Measurements from ENCODE around the gene GLYATL1. TPM values are rescaled to one million over a fixed set of nuclear protein-coding genes. Genes with fewer than 3 reads are reported as not detected.

Gene GLYATL1
- polyA plus RNA-seq, 2 of the 4 experiments (the other 2 are of a cell fraction) = 0.10 TPM; not detected in 1

DNA sequence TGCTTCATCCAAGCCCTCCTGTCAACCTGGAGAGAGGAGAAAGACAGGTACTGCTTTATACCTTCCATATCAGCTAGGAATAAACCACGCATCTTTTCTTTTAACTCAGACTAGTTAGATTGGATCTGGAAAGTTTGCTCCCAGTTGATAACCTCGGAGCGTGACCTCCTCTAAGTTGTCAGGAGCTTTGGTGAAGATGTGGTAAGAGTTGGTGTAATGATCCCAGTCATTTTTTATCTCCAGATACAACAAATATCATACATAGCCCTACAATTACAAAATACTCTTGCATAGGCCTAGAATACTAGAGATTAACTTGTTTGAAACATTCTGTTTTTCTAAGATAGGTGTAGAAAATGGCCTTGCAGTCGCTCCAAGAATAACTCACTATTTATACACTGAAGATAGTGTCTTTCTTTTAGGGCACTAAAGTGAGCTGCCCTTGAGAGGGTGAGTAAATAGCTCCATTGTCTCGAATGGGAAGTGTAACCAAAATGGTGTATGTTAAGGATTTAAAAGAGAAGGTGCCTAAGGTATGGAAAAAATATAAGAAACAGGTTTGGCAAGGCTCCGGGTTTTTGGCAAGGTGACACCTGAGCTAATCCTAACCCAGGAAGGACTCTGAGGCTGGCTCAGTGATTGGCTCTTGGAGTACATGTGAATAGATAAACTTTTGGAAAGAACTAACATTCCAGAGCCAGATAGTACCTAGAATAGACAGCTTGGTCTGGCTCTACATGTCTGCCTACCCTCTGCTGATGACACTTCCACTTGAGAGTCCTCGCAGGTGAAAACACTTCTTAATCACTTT lies 59.4 kb downstream of the GLYATL1 start:
- no peak for FAIRE-seq
- no peaks in the 10 kb centered on the region for H3K4me1 ChIP-seq
- WGBS (ENCODE audit: missing lambda C conversion rate) = 2% methylated on average over 7 of the region's 7 CpGs
- no peak overlapping the region for H3K4me3 ChIP-seq
- POLR2A ChIA-PET = no interaction called here
- no peak for TF ChIP-seq HDAC2 (IDR thresholded peaks at IDR 0.05)
- TF ChIP-seq ZNF302 (CRISPR knock-in tag; IDR thresholded peaks at IDR 0.05) = no peak
- no peak for TF ChIP-seq MAFK (IDR thresholded peaks at IDR 0.05; ENCODE audit: partially characterized antibody)
- TF ChIP-seq SREBF2 (IDR thresholded peaks at IDR 0.05) = no peak
- TF ChIP-seq, protein P1, sequence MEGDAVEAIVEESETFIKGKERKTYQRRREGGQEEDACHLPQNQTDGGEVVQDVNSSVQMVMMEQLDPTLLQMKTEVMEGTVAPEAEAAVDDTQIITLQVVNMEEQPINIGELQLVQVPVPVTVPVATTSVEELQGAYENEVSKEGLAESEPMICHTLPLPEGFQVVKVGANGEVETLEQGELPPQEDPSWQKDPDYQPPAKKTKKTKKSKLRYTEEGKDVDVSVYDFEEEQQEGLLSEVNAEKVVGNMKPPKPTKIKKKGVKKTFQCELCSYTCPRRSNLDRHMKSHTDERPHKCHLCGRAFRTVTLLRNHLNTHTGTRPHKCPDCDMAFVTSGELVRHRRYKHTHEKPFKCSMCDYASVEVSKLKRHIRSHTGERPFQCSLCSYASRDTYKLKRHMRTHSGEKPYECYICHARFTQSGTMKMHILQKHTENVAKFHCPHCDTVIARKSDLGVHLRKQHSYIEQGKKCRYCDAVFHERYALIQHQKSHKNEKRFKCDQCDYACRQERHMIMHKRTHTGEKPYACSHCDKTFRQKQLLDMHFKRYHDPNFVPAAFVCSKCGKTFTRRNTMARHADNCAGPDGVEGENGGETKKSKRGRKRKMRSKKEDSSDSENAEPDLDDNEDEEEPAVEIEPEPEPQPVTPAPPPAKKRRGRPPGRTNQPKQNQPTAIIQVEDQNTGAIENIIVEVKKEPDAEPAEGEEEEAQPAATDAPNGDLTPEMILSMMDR (IDR thresholded peaks at IDR 0.05) = no peak
- no peak for TF ChIP-seq ZFP36 (IDR thresholded peaks at IDR 0.05; ENCODE audit: borderline replicate concordance, partially characterized antibody)
- TF ChIP-seq KDM5A (IDR thresholded peaks at IDR 0.05) = no peak
- TF ChIP-seq EP300 (IDR thresholded peaks at IDR 0.05) = no peak
- TF ChIP-seq CHD4 (IDR thresholded peaks at IDR 0.05; ENCODE audit: borderline replicate concordance) = no peak
- TF ChIP-seq FOSL2 (IDR thresholded peaks at IDR 0.05) = no peak
- TF ChIP-seq FOSL2 (CRISPR knock-in tag; IDR thresholded peaks at IDR 0.05) = no peak
- no peak for TF ChIP-seq NR3C1 (IDR thresholded peaks at IDR 0.05)
- TF ChIP-seq, protein P2, sequence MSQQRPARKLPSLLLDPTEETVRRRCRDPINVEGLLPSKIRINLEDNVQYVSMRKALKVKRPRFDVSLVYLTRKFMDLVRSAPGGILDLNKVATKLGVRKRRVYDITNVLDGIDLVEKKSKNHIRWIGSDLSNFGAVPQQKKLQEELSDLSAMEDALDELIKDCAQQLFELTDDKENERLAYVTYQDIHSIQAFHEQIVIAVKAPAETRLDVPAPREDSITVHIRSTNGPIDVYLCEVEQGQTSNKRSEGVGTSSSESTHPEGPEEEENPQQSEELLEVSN (IDR thresholded peaks at IDR 0.05; ENCODE audit: borderline replicate concordance, low read depth) = no peak
- TF ChIP-seq SMC3 (IDR thresholded peaks at IDR 0.05) = no peak
- TF ChIP-seq, protein P3, sequence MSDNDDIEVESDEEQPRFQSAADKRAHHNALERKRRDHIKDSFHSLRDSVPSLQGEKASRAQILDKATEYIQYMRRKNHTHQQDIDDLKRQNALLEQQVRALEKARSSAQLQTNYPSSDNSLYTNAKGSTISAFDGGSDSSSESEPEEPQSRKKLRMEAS (IDR thresholded peaks at IDR 0.05) = no peak
- no peak for TF ChIP-seq POLR2A (IDR thresholded peaks at IDR 0.05; ENCODE audit: low read length)
- no peak for TF ChIP-seq ZC3H11A (IDR thresholded peaks at IDR 0.05)
- TF ChIP-seq BHLHE40 (IDR thresholded peaks at IDR 0.05; ENCODE audit: low read depth, low read length) = no peak
- TF ChIP-seq, protein P4, sequence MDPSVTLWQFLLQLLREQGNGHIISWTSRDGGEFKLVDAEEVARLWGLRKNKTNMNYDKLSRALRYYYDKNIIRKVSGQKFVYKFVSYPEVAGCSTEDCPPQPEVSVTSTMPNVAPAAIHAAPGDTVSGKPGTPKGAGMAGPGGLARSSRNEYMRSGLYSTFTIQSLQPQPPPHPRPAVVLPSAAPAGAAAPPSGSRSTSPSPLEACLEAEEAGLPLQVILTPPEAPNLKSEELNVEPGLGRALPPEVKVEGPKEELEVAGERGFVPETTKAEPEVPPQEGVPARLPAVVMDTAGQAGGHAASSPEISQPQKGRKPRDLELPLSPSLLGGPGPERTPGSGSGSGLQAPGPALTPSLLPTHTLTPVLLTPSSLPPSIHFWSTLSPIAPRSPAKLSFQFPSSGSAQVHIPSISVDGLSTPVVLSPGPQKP (IDR thresholded peaks at IDR 0.05; ENCODE audit: low read depth, low read length) = no peak
- no peak for TF ChIP-seq JUN (IDR thresholded peaks at IDR 0.05)
- H3K9me3 ChIP-seq = no peaks in the 10 kb centered on the region
- no peak overlapping the region for H3K4me2 ChIP-seq
- H3K27ac ChIP-seq = no peak overlapping the region
- CTCF ChIA-PET = interaction anchor here (0.6 to 0.7 kb wide), 2 partner anchors 8 to 54 kb away, joined by 3 read pairs; no protein-coding TSS in a partner anchor
- no peak for ATAC-seq
- DNase-seq (ENCODE audit: low read depth in 1 of 2, low spot score in 1 of 2) = no peak

DNA sequence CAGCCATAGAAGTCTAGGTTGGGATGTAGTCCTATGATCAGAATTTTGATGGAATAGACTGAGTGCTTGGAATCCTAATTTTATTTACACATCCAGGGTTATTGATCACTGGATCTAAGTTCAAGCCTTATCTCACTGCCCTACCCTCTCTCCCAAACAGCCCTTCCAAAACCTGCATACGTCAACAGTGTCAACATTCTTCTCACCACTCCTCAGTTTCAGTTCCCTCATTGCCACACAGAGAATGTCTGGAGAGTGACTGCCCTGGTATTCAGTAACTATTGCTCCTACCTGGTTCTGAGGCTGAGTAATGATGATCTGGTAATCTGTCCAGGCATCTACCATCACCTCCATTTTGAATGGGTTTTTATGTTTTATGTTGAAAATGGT lies 60.0 kb downstream of the GLYATL1 start:
- FAIRE-seq (no peak), ATAC-seq (no peak), DNase-seq (ENCODE audit: low read depth in 1 of 2, low spot score in 1 of 2) (no peak)
- POLR2A ChIA-PET = no interaction called here
- no peaks in the 10 kb centered on the region for H3K9me3 ChIP-seq
- TF ChIP-seq EP300 (IDR thresholded peaks at IDR 0.05) = no peak
- TF ChIP-seq KDM1A (IDR thresholded peaks at IDR 0.05; ENCODE audit: low read depth) = no peak
- TF ChIP-seq SMC3 (IDR thresholded peaks at IDR 0.05) = no peak
- TF ChIP-seq, protein P2 (IDR thresholded peaks at IDR 0.05; ENCODE audit: borderline replicate concordance, low read depth) = no peak
- TF ChIP-seq MYC (IDR thresholded peaks at IDR 0.05; ENCODE audit: borderline replicate concordance, low read length) = no peak
- no peak for TF ChIP-seq FOSL2 (IDR thresholded peaks at IDR 0.05)
- TF ChIP-seq FOSL2 (CRISPR knock-in tag; IDR thresholded peaks at IDR 0.05) = no peak
- TF ChIP-seq CEBPB (IDR thresholded peaks at IDR 0.05) = no peak
- TF ChIP-seq TFCP2L1 (CRISPR knock-in tag; IDR thresholded peaks at IDR 0.05) = no peak
- TF ChIP-seq, protein P1 (IDR thresholded peaks at IDR 0.05) = no peak
- H3K27ac ChIP-seq = no peak overlapping the region
- H3K4me3 ChIP-seq = no peak overlapping the region
- no peak overlapping the region for H3K4me2 ChIP-seq
- CTCF ChIA-PET = interaction anchor here (0.7 kb wide), 1 partner anchor 8 kb away, joined by 3 read pairs; no protein-coding TSS in a partner anchor
- no peaks in the 10 kb centered on the region for H3K4me1 ChIP-seq
- 4% methylated on average over 1 of the region's 1 CpG for WGBS (ENCODE audit: missing lambda C conversion rate)

Measured in A549 (cell line).